GM10248 (cell line): ENCODE data around the gene SCYGR1.
"Not testable (repeated sequence)": the region's sequence is repeated elsewhere in the genome, so short reads cannot be mapped to it uniquely, and the experiment has no call there.

ENCODE experiments used
- CTCF ChIA-PET: fragments of 300-600 bp; sonication (Branson Sonifier 250); formaldehyde crosslinking; extraction: SDS; loops from one replicate; lab custom pipeline; 2021; ENCODE audit warnings: antibody characterized with exemption; lab: Yijun Ruan, JAX
- POLR2A ChIA-PET: fragments of 350-650 bp; sonication (Branson Sonifier 250); formaldehyde crosslinking; extraction: SDS; loops from one replicate; lab custom pipeline; 2020; ENCODE audit warnings: antibody characterized with exemption; lab: Yijun Ruan, JAX
- DNase-seq: peaks from one replicate; pipeline ENCODE4 v3.0.0; 2012; ENCODE audit errors: extremely low spot score
- CTCF ChIP-seq: IDR thresholded peaks from 2 replicates; pipeline ENCODE4 v1.5.1; 2012; ENCODE audit warnings: mild to moderate bottlenecking, low read depth; ENCODE audit errors: extremely low read depth, missing control alignments, control extremely low read depth

SCYGR1 gene

DNA sequence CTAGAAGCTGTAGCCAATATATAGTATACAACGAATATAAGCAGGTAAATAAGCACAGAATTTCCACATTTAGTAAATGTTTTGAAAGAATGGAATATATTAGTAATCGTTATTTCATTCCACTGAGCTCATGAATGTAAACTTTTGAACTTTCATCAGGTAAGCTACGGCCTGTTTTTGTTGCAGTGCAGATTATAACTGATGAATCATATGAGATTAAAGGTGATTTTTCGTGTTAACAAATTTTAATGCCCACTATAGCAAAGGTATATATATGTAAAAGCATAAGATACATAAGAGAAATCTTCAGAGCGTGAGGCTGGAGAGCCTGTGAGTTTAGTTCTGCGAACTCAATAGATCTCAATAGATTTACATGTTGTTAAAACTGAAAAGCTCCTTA is 1.1 kb downstream of the SCYGR1 start:
- CTCF ChIA-PET, result interaction anchor here (0.8 to 2.3 kb wide), 12 partner anchors 9 to 198 kb away, joined by 3 to 10 read pairs (median 3); no protein-coding TSS in a partner anchor
- POLR2A ChIA-PET, result no interaction called here
- TF ChIP-seq CTCF, result no peak
- no peak for DNase-seq

- ChIA-PET CTCF (interaction anchor here (1.1 to 2.8 kb wide), 4 partner anchors 9 to 32 kb away, joined by 3 to 7 read pairs (median 6); no protein-coding TSS in a partner anchor), POLR2A (no interaction called here)
- no peak for DNase-seq
- TF ChIP-seq CTCF, result no peak
These were observed 4.1 kb downstream of the SCYGR1 start for GRCh38 chr2:227383686-227384085.

GRCh38 chr2:227382241-227382835 is 5.4 kb downstream of the SCYGR1 start:
- DNase-seq, POLR2A ChIA-PET: not testable (repeated sequence)
- CTCF ChIA-PET, result interaction anchor here (0.8 to 2.8 kb wide), 4 partner anchors 9 to 19 kb away, joined by 3 to 7 read pairs (median 5); no protein-coding TSS in a partner anchor

DNA sequence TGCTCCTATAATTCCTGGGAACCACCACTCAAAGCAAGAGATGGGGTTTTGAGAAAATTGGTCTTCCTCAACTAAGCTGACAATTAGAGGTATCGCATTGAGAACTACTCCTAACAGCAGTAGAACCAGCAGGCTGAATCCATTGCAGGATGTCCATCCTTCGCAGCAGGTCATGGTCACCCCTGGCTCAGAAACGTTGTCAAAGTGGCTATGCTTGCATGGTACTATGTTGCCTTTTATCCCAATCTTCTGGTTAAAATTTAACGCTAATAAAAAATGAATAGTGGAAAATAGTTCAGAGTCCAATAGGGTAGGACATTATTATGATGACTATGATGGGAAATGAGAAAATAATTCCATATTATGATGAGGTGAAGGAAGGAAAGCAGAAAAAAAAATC is 8.7 kb downstream of the SCYGR1 start, which contains the start of gene TM4SF20:
TM4SF20 (minus strand) TSS at position 212 of the 400 bp plus-strand sequence; CDS start at position 174, 38 bp downstream.
- POLR2A ChIA-PET, result no interaction called here
- CTCF ChIA-PET, result interaction anchor here (1.0 to 3.0 kb wide), 3 partner anchors 19 to 387 kb away, joined by 3 to 9 read pairs (median 3); no protein-coding TSS in a partner anchor
- DNase-seq, result no peak
- TF ChIP-seq CTCF, result no peak

DNA sequence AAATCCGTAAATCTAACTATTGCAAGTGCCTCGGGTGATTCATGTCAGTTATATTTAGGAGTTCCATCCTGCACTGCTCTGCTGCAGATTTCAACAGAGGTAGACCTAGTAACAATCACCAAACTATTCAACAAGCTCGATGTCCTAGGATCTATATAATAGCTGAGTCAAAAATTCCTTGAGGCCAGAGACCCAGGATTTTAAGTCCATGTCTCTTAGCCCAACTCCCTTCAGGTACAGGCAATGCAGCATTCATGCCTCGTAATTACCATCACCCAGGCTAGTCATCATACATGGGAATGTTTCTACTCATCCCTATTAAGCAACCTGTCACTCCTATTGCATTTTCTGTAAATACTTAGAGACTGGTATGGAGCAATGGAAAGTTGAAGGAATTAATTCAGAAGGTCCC is 9.4 kb downstream of the SCYGR1 start:
- no peak for DNase-seq
- TF ChIP-seq CTCF, result no peak
- POLR2A ChIA-PET, result interaction anchor here (0.6 to 0.7 kb wide), 2 partner anchors 20 to 26 kb away, joined by 3 read pairs; no protein-coding TSS in a partner anchor
- CTCF ChIA-PET, result interaction anchor here (1.0 to 3.0 kb wide), 4 partner anchors 8 to 388 kb away, joined by 3 to 9 read pairs (median 6); no protein-coding TSS in a partner anchor

DNA sequence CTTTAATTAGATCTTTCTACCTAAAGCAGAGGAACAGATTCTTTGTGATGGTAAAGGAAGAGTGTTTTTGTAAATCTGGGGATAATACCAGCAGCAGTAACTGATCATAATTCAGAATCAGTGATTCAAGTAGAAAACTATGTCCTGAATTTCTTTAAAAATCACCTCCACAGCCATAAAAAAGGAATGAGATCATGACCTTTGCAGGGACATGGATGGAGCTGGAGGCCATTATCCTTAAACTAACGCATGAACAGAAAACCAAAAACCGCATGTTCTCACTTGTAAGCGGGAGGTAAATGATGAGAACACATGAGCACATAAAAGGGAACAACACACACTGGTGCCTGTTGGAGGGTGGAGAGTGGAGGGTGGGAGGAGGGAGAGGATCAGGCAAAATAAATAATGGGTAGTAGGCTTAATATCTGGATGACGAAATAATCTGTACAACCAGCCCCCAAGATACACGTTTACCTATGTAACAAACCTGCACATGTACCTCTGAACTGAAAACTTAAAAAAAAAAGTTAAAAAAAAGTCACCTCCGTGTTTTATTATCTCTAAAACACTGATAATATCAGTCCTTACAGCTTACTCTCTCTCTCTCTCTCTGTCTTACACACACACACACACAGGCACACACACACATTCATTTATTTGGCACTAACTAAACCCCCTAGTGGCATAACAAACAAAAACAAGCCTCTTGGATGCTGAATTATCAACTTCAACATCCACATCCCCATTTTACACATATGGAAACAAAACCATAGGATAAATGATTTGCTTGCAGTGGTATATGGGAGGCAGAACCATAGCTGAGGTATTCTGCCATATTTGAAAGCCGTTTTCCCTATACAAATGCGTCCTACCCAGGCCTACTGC is 10.0 kb downstream of the SCYGR1 start:
- TF ChIP-seq CTCF, result peak; percentile 8
- CTCF ChIA-PET, result interaction anchor here (1.5 to 3.0 kb wide), 3 partner anchors 9 to 28 kb away, joined by 5 to 9 read pairs (median 6); no protein-coding TSS in a partner anchor
- DNase-seq, result no peak
- POLR2A ChIA-PET, result interaction anchor here (0.7 kb wide), 1 partner anchor 26 kb away, joined by 3 read pairs; no protein-coding TSS in a partner anchor
